ENCODE data around the gene PLCH2.

Gene PLCH2

GRCh38 chr1:2499260-2499659 lies 23.2 kb downstream of the PLCH2 start:
- no peak for DNase-seq (ENCODE audit: low read depth)

- no peak for DNase-seq (ENCODE audit: low read depth)
Measured at GRCh38 chr1:2499986-2500596, 24.0 kb downstream of the PLCH2 start.

DNA sequence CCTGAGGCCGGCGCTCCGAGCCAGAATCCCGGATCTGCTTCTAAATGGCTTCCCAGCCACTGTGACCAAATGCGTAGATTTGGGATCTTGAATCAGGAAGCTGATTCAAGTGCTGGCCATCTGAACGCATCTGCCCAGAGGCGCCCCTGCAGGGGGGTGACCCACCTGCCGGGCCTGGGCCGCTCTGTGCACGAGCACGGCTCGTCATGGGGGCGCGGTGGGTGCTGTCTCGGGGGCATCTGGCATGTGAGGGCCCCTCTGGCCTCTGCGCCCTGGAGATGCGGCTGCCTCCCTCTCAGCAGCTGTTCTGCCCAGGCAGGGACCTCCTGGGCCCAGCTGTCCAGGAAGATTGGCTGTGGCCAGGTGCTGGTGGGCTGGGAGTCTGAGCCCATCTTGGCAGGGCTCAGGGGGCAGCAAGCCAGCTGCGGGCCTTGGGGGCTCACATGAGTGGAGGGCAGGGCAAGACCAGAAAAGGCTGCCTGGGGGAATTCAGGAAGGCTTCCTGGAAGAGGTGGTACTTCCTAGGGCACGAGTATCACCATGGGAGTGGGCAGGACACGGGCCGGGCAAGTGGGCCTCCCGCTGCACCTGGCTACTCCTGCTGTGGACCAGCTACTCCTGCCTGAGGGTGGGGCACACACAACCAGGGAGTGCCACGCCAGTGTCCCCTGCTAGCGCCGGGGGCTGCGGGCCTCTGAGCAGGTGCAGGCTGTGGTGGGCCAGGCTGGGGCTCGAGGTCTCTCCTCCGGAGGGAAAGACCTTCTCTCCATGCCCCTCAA lies 25.1 kb downstream of the PLCH2 start:
- no peak for DNase-seq (ENCODE audit: low read depth)

DNA sequence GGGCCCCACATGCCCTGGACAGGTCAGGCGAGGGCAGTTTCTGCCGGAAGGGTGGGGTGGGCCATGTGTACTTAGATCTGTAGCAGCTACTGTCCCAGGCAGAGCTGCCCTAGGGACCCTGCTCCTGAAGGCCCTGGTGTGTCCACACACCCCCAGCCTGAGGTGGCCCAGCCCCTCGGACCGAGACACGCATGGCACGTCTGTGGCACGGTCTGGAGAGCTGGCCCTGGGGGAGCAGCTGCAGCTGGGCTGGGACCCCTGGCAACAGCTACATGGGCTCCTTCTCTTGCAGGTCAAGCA lies 25.7 kb downstream of the PLCH2 start:
- no peak for DNase-seq (ENCODE audit: low read depth)

DNA sequence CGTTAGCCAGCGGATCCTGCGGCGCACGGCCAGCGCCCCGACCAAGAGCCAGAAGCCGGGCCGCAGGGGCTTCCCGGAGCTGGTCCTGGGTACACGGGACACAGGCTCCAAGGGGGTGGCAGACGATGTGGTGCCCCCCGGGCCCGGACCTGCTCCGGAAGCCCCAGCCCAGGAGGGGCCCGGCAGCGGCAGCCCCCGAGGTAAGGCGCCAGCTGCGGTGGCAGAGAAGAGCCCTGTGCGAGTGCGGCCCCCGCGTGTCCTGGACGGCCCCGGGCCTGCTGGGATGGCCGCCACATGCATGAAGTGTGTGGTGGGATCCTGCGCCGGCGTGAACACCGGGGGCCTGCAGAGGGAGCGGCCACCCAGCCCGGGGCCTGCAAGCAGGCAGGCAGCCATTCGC lies 26.1 kb downstream of the PLCH2 start:
- no peak for DNase-seq (ENCODE audit: low read depth)

GRCh38 chr1:2502661-2503553 lies 26.8 kb downstream of the PLCH2 start:
- no peak for DNase-seq (ENCODE audit: low read depth)

DNA sequence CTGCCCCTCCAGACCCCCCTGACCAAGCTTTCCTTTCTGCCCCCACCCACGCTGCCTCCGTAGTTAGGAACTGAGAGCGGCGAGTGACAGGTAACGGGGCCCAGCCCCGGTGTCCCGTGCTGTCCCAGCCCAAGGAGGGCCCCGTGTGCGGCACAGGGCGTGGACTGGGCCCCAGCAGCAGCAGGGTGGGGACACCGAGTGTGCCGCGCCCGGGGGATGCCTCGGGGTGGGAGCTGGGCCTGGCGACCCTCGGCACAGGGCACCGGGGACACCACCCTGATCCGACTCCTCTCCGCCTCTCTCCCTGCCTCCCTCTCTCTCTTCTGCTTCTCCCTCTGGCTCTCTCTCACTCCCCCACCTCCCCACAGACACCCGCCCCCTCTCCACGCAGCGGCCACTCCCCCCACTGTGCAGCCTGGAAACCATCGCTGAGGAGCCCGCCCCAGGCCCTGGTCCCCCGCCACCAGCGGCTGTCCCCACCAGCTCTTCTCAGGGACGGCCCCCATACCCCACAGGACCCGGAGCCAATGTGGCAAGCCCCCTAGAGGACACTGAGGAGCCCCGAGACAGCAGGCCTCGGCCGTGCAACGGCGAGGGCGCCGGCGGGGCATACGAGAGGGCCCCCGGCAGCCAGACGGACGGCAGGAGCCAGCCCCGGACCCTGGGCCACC lies 27.6 kb downstream of the PLCH2 start:
- DNase-seq (ENCODE audit: low read depth), result no peak

DNA sequence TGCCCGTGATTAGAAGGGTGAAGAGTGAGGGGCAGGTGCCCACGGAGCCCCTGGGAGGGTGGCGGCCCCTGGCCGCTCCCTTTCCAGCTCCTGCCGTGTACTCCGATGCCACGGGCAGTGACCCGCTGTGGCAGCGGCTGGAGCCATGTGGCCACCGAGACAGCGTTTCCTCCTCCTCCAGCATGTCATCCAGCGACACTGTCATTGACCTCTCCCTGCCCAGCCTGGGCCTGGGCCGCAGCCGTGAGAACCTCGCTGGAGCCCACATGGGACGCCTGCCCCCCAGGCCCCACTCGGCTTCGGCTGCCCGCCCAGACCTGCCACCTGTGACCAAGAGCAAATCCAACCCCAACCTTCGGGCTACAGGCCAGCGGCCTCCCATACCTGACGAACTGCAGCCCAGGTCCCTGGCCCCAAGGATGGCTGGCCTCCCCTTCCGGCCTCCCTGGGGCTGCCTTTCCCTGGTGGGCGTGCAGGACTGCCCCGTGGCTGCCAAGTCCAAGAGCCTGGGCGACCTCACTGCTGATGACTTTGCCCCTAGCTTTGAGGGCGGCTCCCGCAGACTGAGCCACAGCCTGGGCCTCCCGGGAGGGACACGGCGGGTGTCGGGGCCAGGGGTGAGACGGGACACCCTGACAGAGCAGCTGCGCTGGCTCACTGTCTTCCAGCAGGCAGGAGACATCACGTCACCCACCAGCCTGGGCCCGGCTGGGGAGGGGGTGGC lies 28.3 kb downstream of the PLCH2 start:
- DNase-seq (ENCODE audit: low read depth), result peak; percentile 10

DNA sequence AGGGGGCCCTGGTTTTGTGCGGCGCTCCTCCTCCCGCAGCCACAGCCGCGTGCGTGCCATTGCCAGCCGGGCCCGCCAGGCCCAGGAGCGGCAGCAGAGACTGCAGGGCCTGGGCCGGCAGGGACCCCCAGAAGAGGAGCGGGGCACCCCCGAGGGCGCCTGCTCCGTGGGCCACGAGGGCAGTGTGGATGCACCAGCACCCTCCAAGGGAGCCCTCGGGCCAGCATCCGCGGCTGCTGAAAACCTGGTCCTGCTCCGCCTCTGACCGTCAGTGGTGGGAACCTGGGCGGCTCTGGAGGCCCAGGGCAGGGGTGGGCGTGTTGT lies 28.8 kb downstream of the PLCH2 start:
- DNase-seq (ENCODE audit: low read depth), result no peak

- DNase-seq (ENCODE audit: low read depth), result no peak
Measured at GRCh38 chr1:2505461-2505994, 29.4 kb downstream of the PLCH2 start.

DNA sequence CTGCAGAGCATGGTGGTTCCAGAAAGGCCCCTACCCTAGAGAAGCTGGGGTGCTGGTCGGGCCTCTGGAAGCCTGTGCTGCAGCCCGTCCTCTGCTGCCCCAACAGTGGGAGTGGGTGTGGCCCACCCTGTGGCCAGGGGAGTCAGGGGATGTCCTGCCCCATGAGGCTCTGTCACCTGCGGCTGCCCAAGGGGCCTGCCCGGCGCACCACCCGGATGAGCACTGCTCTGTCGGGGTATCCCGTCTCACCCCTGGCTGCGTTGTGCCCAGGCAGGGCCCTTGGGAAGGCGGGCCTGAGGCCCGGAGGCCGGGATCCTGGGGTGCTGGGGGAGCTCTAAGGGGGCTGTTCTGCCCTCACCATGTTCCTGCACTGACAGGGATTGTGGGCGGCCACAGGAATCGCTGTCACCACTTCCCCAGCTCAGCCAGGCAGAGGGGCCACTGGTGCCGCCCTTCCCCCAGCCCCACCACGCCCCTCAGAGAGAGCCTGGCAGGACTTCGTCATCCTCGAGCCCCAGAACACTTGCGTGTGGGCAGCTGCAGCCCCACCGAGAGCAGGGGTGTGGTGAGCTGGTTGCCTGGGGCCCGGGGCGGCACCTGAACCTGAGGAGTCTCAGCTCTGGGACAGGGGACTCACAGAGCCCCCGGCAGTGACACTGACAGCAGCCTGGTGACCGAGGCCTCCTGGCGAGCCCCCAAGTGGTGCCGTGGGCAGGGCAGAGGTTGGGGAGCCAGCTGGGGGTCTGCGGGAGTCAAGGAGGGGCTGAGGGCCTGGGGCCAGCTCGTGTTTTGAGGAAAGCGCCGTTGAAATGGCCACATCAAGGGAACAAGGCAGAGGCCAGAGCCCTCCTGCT lies 30.1 kb downstream of the PLCH2 start:
- DNase-seq (ENCODE audit: low read depth), result no peak

GRCh38 chr1:2506901-2507565 lies 30.9 kb downstream of the PLCH2 start:
- DNase-seq (ENCODE audit: low read depth), result peak; percentile 32

- DNase-seq (ENCODE audit: low read depth), result no peak
Measured at GRCh38 chr1:2507744-2508155, 31.7 kb downstream of the PLCH2 start.

DNA sequence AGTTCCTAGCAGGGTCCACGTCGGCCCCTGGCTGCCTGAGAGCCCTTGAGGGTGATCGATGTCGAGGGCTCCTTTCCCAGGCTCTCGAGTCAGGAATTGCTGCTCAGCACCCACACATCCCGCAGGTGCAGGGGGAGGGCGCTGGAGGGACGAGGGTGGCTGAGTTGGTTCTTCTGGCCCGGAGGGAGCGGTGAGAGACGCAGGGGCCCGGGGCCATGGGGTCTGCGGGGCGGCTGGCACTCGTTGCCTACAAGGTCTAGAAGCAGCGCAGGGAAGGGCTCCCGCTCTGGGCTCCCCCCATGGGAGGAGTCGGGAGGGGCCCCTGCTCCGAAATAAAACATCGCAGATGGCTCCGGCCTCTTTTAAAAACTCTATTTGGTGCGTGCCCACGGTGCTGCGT lies 32.1 kb downstream of the PLCH2 start:
- no peak for DNase-seq (ENCODE audit: low read depth)

GRCh38 chr1:2508751-2509150 lies 32.7 kb downstream of the PLCH2 start:
- DNase-seq (ENCODE audit: low read depth), result no peak

- DNase-seq (ENCODE audit: low read depth), result no peak
Measured at GRCh38 chr1:2509589-2509988, 33.5 kb downstream of the PLCH2 start.

GRCh38 chr1:2510366-2511155 lies 34.5 kb downstream of the PLCH2 start:
- DNase-seq (ENCODE audit: low read depth), result no peak

DNA sequence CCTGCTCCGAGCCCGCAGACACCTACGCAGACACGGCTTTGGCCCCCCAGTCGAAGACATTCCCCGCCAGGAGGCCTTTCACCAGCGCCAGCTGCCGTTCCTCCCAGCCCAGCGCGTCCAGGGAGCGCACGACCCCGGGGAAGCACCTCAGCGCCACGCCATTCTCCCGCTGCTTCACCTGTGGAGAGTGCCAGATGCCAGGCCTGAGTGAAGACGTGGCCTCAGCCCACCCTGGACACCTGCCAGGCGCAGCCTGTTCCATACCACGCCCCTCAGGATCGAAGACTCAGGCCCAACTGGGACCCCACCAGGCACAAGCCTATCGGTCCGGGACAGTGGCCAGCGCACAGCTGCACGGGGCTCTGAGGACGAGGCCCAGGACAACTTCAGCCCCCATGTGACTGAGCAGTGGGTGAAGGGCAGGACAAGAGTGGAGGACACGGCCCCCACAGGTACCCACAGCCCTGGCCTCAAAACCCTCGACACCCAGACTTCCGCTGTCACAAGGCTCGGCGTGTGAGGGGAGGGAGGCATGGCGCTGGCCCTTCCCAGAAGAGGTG lies 36.9 kb downstream of the PLCH2 start:
- DNase-seq (ENCODE audit: low read depth), result no peak
